NCI-H226 (cell line): ENCODE results near the gene SAMMSON.

ENCODE experiments used
- DNase-seq: peaks from one replicate; pipeline ENCODE4 v3.0.0-alpha.2; 2015

SAMMSON gene

GRCh38 chr3:70020906-70021660 is 21.6 kb downstream of the SAMMSON start:
- no peak for DNase-seq

- DNase-seq, result no peak
Measured at GRCh38 chr3:70028361-70028760, 28.8 kb downstream of the SAMMSON start.

- no peak for DNase-seq
Measured at GRCh38 chr3:70038693-70039092, 39.2 kb downstream of the SAMMSON start.

- no peak for DNase-seq
Measured at GRCh38 chr3:70040386-70040785, 40.9 kb downstream of the SAMMSON start.

GRCh38 chr3:70042641-70043040 is 43.1 kb downstream of the SAMMSON start:
- no peak for DNase-seq

GRCh38 chr3:70049761-70050160 is 50.2 kb downstream of the SAMMSON start:
- DNase-seq, result peak; percentile 2

- no peak for DNase-seq
Measured at GRCh38 chr3:70053293-70053692, 53.8 kb downstream of the SAMMSON start.

- no peak for DNase-seq
Measured at GRCh38 chr3:70056081-70056480, 56.5 kb downstream of the SAMMSON start.

GRCh38 chr3:70057426-70057825 is 57.9 kb downstream of the SAMMSON start:
- no peak for DNase-seq

GRCh38 chr3:70061096-70061495 is 61.6 kb downstream of the SAMMSON start:
- DNase-seq, result no peak

GRCh38 chr3:70064194-70064779 is 64.8 kb downstream of the SAMMSON start:
- no peak for DNase-seq

GRCh38 chr3:70065696-70066253 is 66.2 kb downstream of the SAMMSON start:
- no peak for DNase-seq

GRCh38 chr3:70067860-70068521 is 68.5 kb downstream of the SAMMSON start:
- DNase-seq, result no peak

- DNase-seq, result no peak
Measured at GRCh38 chr3:70069557-70069956, 70.0 kb downstream of the SAMMSON start.

GRCh38 chr3:70071138-70071537 is 71.6 kb downstream of the SAMMSON start:
- DNase-seq, result no peak

- DNase-seq, result no peak
Measured at GRCh38 chr3:70072180-70072579, 72.6 kb downstream of the SAMMSON start.

- DNase-seq, result no peak
Measured at GRCh38 chr3:70072754-70073153, 73.2 kb downstream of the SAMMSON start.

- DNase-seq, result no peak
Measured at GRCh38 chr3:70075101-70075500, 75.6 kb downstream of the SAMMSON start.

- no peak for DNase-seq
Measured at GRCh38 chr3:70076396-70076795, 76.9 kb downstream of the SAMMSON start.

GRCh38 chr3:70078778-70079177 is 79.2 kb downstream of the SAMMSON start:
- DNase-seq, result no peak

GRCh38 chr3:70085613-70086012 is 86.1 kb downstream of the SAMMSON start:
- DNase-seq, result no peak

GRCh38 chr3:70086336-70086735 is 86.8 kb downstream of the SAMMSON start:
- DNase-seq, result no peak

GRCh38 chr3:70090322-70090913 is 90.9 kb downstream of the SAMMSON start:
- DNase-seq, result no peak
